ENCODE measurements around the gene ZNF672. TPM values are rescaled to one million over a fixed set of nuclear protein-coding genes. Genes with fewer than 3 reads are reported as not detected.

ZNF672 gene
- total and polyA plus RNA-seq, 2 experiments from 2014 or later = 10.3 to 39.7 TPM

DNA sequence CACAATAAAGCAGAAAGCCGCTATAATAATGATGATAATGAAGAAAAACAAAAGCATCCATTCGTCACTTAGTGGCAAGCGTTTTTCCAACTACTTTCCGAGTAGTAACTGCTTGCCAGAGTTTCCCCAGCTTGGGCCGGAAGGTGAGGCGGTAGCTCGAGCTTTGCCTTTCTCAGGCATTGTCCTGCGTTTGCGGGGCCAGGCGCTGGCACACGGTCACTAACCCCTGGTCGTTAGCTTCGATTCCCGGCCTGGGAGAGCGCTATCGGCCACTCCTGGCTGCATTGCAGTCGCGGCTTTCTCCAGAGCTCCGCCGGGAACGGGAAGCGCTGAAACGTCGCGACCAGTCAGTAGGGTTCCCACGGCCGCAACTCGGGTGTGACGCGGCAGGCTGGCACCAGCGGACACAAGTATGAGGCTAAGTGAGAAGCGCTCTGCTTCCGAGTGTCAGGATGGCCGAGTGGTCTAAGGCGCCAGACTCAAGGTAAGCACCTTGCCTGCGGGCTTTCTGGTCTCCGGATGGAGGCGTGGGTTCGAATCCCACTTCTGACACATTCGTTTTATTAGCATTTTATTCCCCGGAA is 35.5 kb downstream of the ZNF672 start (continued):
- TF ChIP-seq, protein P1, sequence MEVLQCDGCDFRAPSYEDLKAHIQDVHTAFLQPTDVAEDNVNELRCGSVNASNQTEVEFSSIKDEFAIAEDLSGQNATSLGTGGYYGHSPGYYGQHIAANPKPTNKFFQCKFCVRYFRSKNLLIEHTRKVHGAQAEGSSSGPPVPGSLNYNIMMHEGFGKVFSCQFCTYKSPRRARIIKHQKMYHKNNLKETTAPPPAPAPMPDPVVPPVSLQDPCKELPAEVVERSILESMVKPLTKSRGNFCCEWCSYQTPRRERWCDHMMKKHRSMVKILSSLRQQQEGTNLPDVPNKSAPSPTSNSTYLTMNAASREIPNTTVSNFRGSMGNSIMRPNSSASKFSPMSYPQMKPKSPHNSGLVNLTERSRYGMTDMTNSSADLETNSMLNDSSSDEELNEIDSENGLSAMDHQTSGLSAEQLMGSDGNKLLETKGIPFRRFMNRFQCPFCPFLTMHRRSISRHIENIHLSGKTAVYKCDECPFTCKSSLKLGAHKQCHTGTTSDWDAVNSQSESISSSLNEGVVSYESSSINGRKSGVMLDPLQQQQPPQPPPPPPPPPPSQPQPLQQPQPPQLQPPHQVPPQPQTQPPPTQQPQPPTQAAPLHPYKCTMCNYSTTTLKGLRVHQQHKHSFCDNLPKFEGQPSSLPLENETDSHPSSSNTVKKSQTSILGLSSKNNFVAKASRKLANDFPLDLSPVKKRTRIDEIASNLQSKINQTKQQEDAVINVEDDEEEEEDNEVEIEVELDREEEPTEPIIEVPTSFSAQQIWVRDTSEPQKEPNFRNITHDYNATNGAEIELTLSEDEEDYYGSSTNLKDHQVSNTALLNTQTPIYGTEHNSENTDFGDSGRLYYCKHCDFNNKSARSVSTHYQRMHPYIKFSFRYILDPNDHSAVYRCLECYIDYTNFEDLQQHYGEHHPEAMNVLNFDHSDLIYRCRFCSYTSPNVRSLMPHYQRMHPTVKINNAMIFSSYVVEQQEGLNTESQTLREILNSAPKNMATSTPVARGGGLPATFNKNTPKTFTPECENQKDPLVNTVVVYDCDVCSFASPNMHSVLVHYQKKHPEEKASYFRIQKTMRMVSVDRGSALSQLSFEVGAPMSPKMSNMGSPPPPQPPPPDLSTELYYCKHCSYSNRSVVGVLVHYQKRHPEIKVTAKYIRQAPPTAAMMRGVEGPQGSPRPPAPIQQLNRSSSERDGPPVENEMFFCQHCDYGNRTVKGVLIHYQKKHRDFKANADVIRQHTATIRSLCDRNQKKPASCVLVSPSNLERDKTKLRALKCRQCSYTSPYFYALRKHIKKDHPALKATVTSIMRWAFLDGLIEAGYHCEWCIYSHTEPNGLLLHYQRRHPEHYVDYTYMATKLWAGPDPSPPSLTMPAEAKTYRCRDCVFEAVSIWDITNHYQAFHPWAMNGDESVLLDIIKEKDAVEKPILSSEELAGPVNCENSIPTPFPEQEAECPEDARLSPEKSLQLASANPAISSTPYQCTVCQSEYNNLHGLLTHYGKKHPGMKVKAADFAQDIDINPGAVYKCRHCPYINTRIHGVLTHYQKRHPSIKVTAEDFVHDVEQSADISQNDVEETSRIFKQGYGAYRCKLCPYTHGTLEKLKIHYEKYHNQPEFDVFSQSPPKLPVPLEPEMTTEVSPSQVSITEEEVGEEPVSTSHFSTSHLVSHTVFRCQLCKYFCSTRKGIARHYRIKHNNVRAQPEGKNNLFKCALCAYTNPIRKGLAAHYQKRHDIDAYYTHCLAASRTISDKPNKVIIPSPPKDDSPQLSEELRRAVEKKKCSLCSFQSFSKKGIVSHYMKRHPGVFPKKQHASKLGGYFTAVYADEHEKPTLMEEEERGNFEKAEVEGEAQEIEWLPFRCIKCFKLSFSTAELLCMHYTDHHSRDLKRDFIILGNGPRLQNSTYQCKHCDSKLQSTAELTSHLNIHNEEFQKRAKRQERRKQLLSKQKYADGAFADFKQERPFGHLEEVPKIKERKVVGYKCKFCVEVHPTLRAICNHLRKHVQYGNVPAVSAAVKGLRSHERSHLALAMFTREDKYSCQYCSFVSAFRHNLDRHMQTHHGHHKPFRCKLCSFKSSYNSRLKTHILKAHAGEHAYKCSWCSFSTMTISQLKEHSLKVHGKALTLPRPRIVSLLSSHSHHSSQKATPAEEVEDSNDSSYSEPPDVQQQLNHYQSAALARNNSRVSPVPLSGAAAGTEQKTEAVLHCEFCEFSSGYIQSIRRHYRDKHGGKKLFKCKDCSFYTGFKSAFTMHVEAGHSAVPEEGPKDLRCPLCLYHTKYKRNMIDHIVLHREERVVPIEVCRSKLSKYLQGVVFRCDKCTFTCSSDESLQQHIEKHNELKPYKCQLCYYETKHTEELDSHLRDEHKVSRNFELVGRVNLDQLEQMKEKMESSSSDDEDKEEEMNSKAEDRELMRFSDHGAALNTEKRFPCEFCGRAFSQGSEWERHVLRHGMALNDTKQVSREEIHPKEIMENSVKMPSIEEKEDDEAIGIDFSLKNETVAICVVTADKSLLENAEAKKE (CRISPR knock-in tag; IDR thresholded peaks at IDR 0.05) = no peak
- peak; percentile 25; the same call in 1 of the 2 replicates for TF ChIP-seq POLR2AphosphoS5 (IDR thresholded peaks at IDR 0.05; ENCODE audit: low read depth)
- no peak for TF ChIP-seq ZNF331 (CRISPR knock-in tag; IDR thresholded peaks at IDR 0.05; ENCODE audit: low read depth)
- TF ChIP-seq ZNF114 (CRISPR knock-in tag; IDR thresholded peaks at IDR 0.05) = no peak
- TF ChIP-seq, protein P2, sequence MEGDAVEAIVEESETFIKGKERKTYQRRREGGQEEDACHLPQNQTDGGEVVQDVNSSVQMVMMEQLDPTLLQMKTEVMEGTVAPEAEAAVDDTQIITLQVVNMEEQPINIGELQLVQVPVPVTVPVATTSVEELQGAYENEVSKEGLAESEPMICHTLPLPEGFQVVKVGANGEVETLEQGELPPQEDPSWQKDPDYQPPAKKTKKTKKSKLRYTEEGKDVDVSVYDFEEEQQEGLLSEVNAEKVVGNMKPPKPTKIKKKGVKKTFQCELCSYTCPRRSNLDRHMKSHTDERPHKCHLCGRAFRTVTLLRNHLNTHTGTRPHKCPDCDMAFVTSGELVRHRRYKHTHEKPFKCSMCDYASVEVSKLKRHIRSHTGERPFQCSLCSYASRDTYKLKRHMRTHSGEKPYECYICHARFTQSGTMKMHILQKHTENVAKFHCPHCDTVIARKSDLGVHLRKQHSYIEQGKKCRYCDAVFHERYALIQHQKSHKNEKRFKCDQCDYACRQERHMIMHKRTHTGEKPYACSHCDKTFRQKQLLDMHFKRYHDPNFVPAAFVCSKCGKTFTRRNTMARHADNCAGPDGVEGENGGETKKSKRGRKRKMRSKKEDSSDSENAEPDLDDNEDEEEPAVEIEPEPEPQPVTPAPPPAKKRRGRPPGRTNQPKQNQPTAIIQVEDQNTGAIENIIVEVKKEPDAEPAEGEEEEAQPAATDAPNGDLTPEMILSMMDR (conservative IDR thresholded peaks at IDR 0.05; ENCODE audit: low read depth in 2 of 2) = 0 out of 4 replicates have a peak, but pooled peaks of 1 of the 2 experiments have one; percentile 0

DNA sequence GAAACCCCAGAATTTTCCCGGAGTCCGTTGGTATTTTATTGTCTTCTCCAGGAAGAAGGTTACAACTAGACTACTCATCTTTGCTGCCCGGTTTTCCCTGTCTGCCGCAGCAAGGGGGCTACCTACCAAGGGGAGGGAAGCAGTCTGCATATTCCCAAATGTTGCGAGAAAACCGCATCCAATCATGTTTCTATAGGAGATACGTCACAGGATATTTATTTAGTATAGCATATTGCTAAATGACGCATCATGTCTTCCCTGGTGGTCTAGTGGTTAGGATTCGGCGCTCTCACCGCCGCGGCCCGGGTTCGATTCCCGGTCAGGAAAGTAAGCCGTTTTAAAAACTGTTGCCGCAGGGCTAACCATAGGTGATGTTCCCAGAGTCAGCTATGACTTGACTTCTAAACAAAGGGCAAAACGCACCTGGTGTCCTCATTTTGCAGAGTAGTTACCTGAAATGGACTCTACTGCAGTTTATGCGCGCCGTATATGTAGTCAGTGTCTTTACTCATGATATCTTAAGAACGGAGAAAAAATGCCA is 36.0 kb downstream of the ZNF672 start:
- Histone ChIP-seq H3K27ac (ENCODE audit: low read depth) (no peak overlapping the region), H3K36me3 (ENCODE audit: insufficient read depth) (no peaks in the 10 kb centered on the region), H4K20me1 (replicated peaks; ENCODE audit: insufficient read depth) (no peaks in the 10 kb centered on the region), H3K27me3 (ENCODE audit: insufficient read depth) (no peaks in the 10 kb centered on the region), H3F3A (replicated peaks; ENCODE audit: low read depth) (peaks cover 9% of the 10 kb centered on the region), H3K9me2 (ENCODE audit: insufficient read depth) (no peaks in the 10 kb centered on the region), H3K79me2 (replicated peaks; ENCODE audit: insufficient read depth) (no peaks in the 10 kb centered on the region), H3K4me2 (peak overlapping the region; percentile 76), H3K4me1 (ENCODE audit: insufficient read depth) (peaks cover 6% of the 10 kb centered on the region), H3K4me3 (peak overlapping the region; percentile 92), H2AFZ (no peak overlapping the region)
- peaks cover 13% of the 10 kb centered on the region for H3K9me3 Mint-ChIP-seq
- peak overlapping the region; percentile 97 for H3K27ac Mint-ChIP-seq
- ATAC-seq (peak; percentile 57), DNase-seq (ENCODE audit: low spot score) (peak; percentile 84)
- peaks cover 19% of the 10 kb centered on the region for H3K27me3 Mint-ChIP-seq (ENCODE audit: insufficient read depth, low read depth, poor library complexity)
- H3K36me3 Mint-ChIP-seq (ENCODE audit: low read depth) = peaks cover 4% of the 10 kb centered on the region; the same call in 1 of the 3 replicates
- H3K4me1 Mint-ChIP-seq = peaks cover 3% of the 10 kb centered on the region
- H3K4me3 Mint-ChIP-seq = peak overlapping the region; percentile 98
- TF ChIP-seq, protein P3, sequence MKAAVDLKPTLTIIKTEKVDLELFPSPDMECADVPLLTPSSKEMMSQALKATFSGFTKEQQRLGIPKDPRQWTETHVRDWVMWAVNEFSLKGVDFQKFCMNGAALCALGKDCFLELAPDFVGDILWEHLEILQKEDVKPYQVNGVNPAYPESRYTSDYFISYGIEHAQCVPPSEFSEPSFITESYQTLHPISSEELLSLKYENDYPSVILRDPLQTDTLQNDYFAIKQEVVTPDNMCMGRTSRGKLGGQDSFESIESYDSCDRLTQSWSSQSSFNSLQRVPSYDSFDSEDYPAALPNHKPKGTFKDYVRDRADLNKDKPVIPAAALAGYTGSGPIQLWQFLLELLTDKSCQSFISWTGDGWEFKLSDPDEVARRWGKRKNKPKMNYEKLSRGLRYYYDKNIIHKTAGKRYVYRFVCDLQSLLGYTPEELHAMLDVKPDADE (IDR thresholded peaks at IDR 0.05) = 0 out of 2 replicates have a peak, but pooled peaks have one; percentile 0
- TF ChIP-seq CREB1 (CRISPR knock-in tag; IDR thresholded peaks at IDR 0.05; ENCODE audit: low read depth) = peak; percentile 94
